A549 (cell line): ENCODE results near the gene SHFL. TPM values are rescaled to one million over a fixed set of nuclear protein-coding genes. Genes with fewer than 3 reads are reported as not detected.

ENCODE experiments used
- ATAC-seq, 2 experiments: fragments of 200-7000 bp in 1 of 2; fragments of >200 bp in 1 of 2; cut with Nextera tagmentation in 1 of 2; cut with Tn5 transposase in 1 of 2; 3 replicates each; pipeline versions ENCODE4 v1.8.0 to v1.9.1; 2018 to 2020; ENCODE audit warnings: mild to moderate bottlenecking in 1 of 2, moderate library complexity in 1 of 2
- CTCF ChIA-PET: fragments of 300-600 bp; sonication (Branson Sonifier 250); formaldehyde crosslinking; extraction: SDS; loops from one replicate; lab custom pipeline; 2021; ENCODE audit warnings: antibody characterized with exemption, inconsistent platforms; lab: Yijun Ruan, JAX
- POLR2A ChIA-PET: fragments of 350-600 bp; formaldehyde crosslinking; extraction: SDS; loops from one replicate; lab custom pipeline; 2021; ENCODE audit warnings: antibody characterized with exemption, inconsistent platforms; lab: Yijun Ruan, JAX
- DNase-seq, 2 experiments: peaks; one replicate each; pipeline versions ENCODE4 v3.0.0 to v3.0.0-alpha.2; 2011 to 2016; ENCODE audit warnings: low read depth in 1 of 2, low spot score in 1 of 2
- FAIRE-seq: peaks from 2 replicates; lab custom pipeline; 2011; peaks lifted over from hg19 to GRCh38; lab: Jason Lieb, UNC
- H3K27ac ChIP-seq, 2 experiments: fragments of >200 bp; sonication (Bioruptor Twin); formaldehyde crosslinking; 3 replicates each; pipeline ENCODE4 v1.5.1; 2016 to 2017
- H3K4me1 ChIP-seq: fragments of >200 bp; sonication (Bioruptor Twin); formaldehyde crosslinking; 3 replicates; pipeline ENCODE4 v1.6.1; 2016
- H3K4me2 ChIP-seq: fragments of >200 bp; sonication (Bioruptor Twin); formaldehyde crosslinking; 3 replicates; pipeline ENCODE4 v1.6.1; 2016
- H3K4me3 ChIP-seq: fragments of >200 bp; sonication (Bioruptor Twin); formaldehyde crosslinking; 3 replicates; pipeline ENCODE4 v1.5.1; 2016
- H3K9me3 ChIP-seq: fragments of >200 bp; sonication (Bioruptor Twin); formaldehyde crosslinking; 3 replicates; pipeline ENCODE4 v1.6.1; 2016
- CEBPB ChIP-seq, 2 experiments: fragments of >200 bp in 1 of 2; sonication (Bioruptor Twin) in 1 of 2; formaldehyde crosslinking in 1 of 2; IDR thresholded peaks; 2 replicates each; pipeline ENCODE4 v1.6.1; 2012 to 2016
- EHF ChIP-seq: fragments of 250-450 bp; sonication (Bioruptor Pico); IDR thresholded peaks from 2 replicates; pipeline ENCODE4 v1.5.0; 2020; ENCODE audit warnings: mild to moderate bottlenecking
- EP300 ChIP-seq, 2 experiments: fragments of >200 bp; sonication (Bioruptor Twin); formaldehyde crosslinking; IDR thresholded peaks; 2 replicates in 1 of 2; 3 replicates in 1 of 2; pipeline ENCODE4 v1.6.1; 2016 to 2017
- ESRRA ChIP-seq: fragments of 150-350 bp; IDR thresholded peaks from 2 replicates; pipeline ENCODE4 v1.6.1; 2014; ENCODE audit warnings: mild to moderate bottlenecking, low read length, borderline replicate concordance
- HDAC2 ChIP-seq: fragments of 200-600 bp; sonication (generic); IDR thresholded peaks from 2 replicates; pipeline ENCODE4 v1.6.1; 2016
- HOXA7 ChIP-seq: fragments of 250-450 bp; sonication (Bioruptor Pico); IDR thresholded peaks from 2 replicates; pipeline ENCODE4 v1.5.0; 2020; ENCODE audit warnings: mild to moderate bottlenecking, moderate library complexity
- HOXB5 ChIP-seq: fragments of 250-450 bp; sonication (Bioruptor Pico); IDR thresholded peaks from 2 replicates; pipeline ENCODE4 v1.5.0; 2020; ENCODE audit warnings: mild to moderate bottlenecking, moderate library complexity
- JUNB ChIP-seq: fragments of >200 bp; sonication (Bioruptor Twin); formaldehyde crosslinking; IDR thresholded peaks from 2 replicates; pipeline ENCODE4 v1.6.1; 2016
- NPAS2 ChIP-seq: fragments of 250-450 bp; sonication (Bioruptor Pico); IDR thresholded peaks from 2 replicates; pipeline ENCODE4 v1.8.0; 2022; ENCODE audit warnings: mild to moderate bottlenecking, moderate library complexity, borderline replicate concordance
- NR3C1 ChIP-seq: fragments of >200 bp; sonication (Bioruptor Twin); formaldehyde crosslinking; IDR thresholded peaks from 3 replicates; pipeline ENCODE4 v1.6.1; 2017
- RCOR1 ChIP-seq: fragments of 150-350 bp; IDR thresholded peaks from 2 replicates; pipeline ENCODE4 v1.6.1; 2014; ENCODE audit warnings: antibody characterized with exemption, low read length, low read depth
- TP53 ChIP-seq: fragments of 250-450 bp; sonication (Bioruptor Pico); IDR thresholded peaks from 2 replicates; pipeline ENCODE4 v1.5.0; 2021; ENCODE audit warnings: mild to moderate bottlenecking, moderate library complexity
- ZFP36 ChIP-seq: fragments of 450-650 bp; IDR thresholded peaks from 2 replicates; pipeline ENCODE4 v1.6.1; 2014; ENCODE audit warnings: borderline replicate concordance; ENCODE audit not compliant: partially characterized antibody
- WGBS: methylation state at CpG from one replicate; pipeline ENCODE4 v1.1.6; 2017; ENCODE audit errors: missing lambda C conversion rate; 5-methylcytosine and 5-hydroxymethylcytosine counted together
- polyA plus RNA-seq, 4 experiments: library from polyadenylated mRNA; depleted of rRNA in 3 of 4; stranded (reverse); fragments of >200 nt; fragmentation: RNase III in 1 of 4; extraction: RNeasy Plus Mini Kit Qiagen cat#74134 plus additional on column Dnase treatment in 1 of 4; gene quantifications; 2 replicates in 3 of 4; 3 replicates in 1 of 4; pipeline ENCODE4 v1.2.3, GENCODE V29; 2011 to 2017
- TF ChIP-seq, protein P1 (sequence below): fragments of 450-650 bp; IDR thresholded peaks from 2 replicates; pipeline ENCODE4 v1.6.1; 2014; ENCODE audit warnings: antibody characterized with exemption

The SHFL gene
- polyA plus RNA-seq, 2 of the 4 experiments (the other 2 are of a cell fraction): 10.1 to 12.5 TPM

DNA sequence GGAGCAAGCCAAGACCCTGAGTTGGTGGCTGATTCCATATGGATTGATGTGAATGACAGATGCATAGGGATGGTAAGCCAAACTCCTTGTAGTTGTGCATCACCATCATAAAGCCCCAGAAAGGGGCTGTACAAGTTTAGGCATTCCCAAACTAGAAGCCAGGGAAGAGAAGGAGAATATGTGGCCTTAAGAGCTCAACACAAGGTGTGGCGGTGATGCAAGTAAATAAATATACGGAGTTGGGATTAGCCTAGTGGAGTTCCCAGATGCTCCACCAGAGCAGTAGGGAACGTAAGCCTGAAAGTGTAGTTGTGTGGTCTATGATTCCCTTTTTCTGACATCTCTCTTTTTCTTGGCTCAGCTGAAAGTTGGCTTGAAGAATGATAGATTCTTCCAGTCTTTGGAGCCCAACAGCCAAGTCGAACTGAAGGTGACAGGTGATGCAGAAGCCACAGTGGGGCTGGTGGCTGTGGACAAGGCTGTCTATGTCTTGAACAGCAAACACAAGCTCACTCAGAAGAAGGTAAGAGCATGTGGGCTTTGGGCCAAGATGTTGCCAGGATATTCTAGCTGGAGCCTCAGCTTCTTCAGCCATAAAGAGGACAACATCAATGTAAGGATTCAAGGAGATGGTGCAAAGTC, 42.7 kb upstream of the SHFL start (continued):
- TF ChIP-seq EP300 (IDR thresholded peaks at IDR 0.05) (no peak), RCOR1 (no peak), HDAC2 (no peak), NR3C1 (no peak)
- TF ChIP-seq, all 56 proteins: peak for 0

DNA sequence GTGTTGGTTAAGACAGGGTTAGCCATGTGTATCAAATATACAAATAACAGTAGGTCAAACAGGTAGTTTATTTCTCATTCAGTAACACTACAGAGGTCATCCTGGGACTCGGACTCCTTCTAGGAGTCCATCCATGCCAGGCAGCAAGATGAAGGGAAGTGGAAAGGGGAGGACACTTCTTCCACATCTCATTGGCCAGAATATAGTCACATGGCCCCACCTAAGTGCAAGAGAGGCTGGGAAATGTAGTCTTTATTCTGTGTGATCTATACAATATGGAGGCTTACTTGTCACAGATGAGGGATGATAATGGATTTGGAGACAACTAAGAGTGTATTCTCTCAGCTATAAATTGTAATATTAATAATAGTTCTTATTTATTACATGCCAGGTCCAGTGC, 41.7 kb upstream of the SHFL start:
- DNase-seq (peak; percentile 40 to 47), FAIRE-seq (no peak), ATAC-seq (peak; percentile 77 to 88; a peak in 5 of 6 replicates)
- 6% methylated on average over 1 of the region's 1 CpG for WGBS
- ChIA-PET POLR2A (no interaction called here), CTCF (interaction anchor here (1.4 to 3.7 kb wide), 3 partner anchors 17 to 44 kb away, joined by 4 to 14 read pairs (median 6); no protein-coding TSS in a partner anchor)
- H3K9me3 ChIP-seq: 0 out of 3 replicates have a peak, but pooled peaks cover 3% of the 10 kb centered on the region
- H3K4me3 ChIP-seq: no peak overlapping the region
- TF ChIP-seq TP53 (CRISPR knock-in tag) (no peak), NPAS2 (no peak), HOXB5 (CRISPR knock-in tag) (no peak), EHF (CRISPR knock-in tag) (no peak)
- TF ChIP-seq, protein P1, sequence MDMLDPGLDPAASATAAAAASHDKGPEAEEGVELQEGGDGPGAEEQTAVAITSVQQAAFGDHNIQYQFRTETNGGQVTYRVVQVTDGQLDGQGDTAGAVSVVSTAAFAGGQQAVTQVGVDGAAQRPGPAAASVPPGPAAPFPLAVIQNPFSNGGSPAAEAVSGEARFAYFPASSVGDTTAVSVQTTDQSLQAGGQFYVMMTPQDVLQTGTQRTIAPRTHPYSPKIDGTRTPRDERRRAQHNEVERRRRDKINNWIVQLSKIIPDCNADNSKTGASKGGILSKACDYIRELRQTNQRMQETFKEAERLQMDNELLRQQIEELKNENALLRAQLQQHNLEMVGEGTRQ: peak; percentile 75
- H3K27ac ChIP-seq: no peak overlapping the region
- H3K4me1 ChIP-seq: no peaks in the 10 kb centered on the region
- no peak overlapping the region for H3K4me2 ChIP-seq

DNA sequence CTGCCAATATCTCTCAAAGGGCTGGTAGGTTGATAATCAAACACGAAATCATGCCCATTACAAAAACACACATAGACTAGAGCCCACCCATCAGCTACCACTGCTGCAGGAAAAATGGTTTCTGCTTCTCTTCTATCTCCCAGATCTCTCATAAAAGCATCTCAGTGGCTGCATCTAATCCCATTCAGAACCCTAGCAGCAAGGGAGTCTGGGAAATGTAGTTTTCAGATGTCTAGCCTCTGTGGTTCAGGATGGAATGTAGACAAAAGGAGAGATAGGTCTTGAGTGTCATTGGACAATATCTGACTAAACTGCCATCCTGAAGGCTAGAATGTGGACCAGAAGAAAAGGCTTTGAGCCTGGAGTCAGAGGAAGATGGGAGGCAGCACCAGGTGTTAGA, 40.7 kb upstream of the SHFL start:
- WGBS: 0% methylated on average over 1 of the region's 1 CpG
- no peak overlapping the region for H3K27ac ChIP-seq

GRCh38 chr19:10049626-10050025, 36.5 kb upstream of the SHFL start:
- CTCF ChIA-PET: interaction anchor here (0.7 kb wide), 1 partner anchor 26 kb away, joined by 4 read pairs; no protein-coding TSS in a partner anchor
- 0% methylated on average over 2 of the region's 2 CpGs for WGBS
- ATAC-seq (no peak), DNase-seq (no peak), FAIRE-seq (no peak)
- Histone ChIP-seq H3K4me1 (no peaks in the 10 kb centered on the region), H3K9me3 (0 out of 3 replicates have a peak, but pooled peaks cover 3% of the 10 kb centered on the region), H3K4me3 (no peak overlapping the region), H3K27ac (no peak overlapping the region), H3K4me2 (no peak overlapping the region)
- peak; percentile 49 for TF ChIP-seq ZFP36
- TF ChIP-seq JUNB: no peak
- POLR2A ChIA-PET: no interaction called here

More for the DNA sequence above, 40.7 kb upstream of the SHFL start:
- no peaks in the 10 kb centered on the region for H3K4me1 ChIP-seq
- H3K4me3 ChIP-seq: no peak overlapping the region
- ATAC-seq: no peak
- POLR2A ChIA-PET: no interaction called here
- CTCF ChIA-PET: interaction anchor here (0.9 kb wide), 1 partner anchor 18 kb away, joined by 3 read pairs; no protein-coding TSS in a partner anchor
- H3K4me2 ChIP-seq: no peak overlapping the region
- no peak for DNase-seq
- no peak for TF ChIP-seq CEBPB (IDR thresholded peaks at IDR 0.05)
- TF ChIP-seq ESRRA: no peak
- no peak for FAIRE-seq
- H3K9me3 ChIP-seq: 0 out of 3 replicates have a peak, but pooled peaks cover 3% of the 10 kb centered on the region

DNA sequence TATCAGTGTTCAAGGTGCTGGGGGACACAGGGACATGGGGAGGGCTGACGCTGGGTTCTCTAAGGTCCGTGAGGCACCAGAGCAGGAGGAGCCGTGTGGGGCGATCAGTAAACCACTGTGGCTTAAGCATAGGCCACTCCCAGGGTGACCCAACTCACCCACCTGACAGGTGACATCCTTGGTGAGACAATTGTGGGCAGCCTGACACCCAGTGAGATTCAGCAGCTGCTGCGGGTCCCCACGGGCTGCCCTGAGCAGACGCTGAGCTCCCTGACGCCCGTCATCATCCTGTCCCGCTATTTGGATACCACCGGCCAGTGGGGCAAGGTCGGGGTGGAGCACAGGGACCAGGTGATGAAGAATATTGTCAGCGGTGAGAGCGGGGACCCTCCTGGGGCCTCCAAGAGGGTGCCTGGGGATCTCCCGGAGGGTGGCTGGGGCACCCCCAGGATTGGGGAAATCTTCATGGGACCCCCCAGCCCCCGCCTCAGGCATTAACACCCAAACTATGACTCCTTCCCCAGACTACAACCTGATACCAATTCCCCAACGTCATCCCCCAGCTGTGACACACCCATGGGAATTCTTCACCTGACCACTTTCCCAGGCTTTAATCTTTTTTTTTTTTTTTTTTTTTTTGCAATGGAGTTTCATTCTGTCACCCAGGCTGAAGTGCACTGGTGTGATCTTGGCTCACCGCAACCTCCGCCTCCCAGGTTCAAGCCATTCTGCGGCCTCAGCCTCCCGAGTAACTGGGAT, 33.3 kb upstream of the SHFL start:
- 0 out of 6 replicates have a peak, but pooled peaks have one; percentile 24 to 29 for ATAC-seq
- 54% methylated on average over 15 of the region's 21 CpGs for WGBS
- POLR2A ChIA-PET: no interaction called here
- no peaks in the 10 kb centered on the region for H3K9me3 ChIP-seq
- TF ChIP-seq HOXA7 (CRISPR knock-in tag) (no peak), CEBPB (IDR thresholded peaks at IDR 0.05) (no peak), JUNB (no peak)
- TF ChIP-seq, all 56 proteins: peak for 0
- Histone ChIP-seq H3K4me3 (no peak overlapping the region), H3K27ac (no peak overlapping the region), H3K4me1 (no peaks in the 10 kb centered on the region), H3K4me2 (no peak overlapping the region)
- DNase-seq (no peak), FAIRE-seq (no peak)
- CTCF ChIA-PET: interaction anchor here (0.7 to 1.0 kb wide), 3 partner anchors 25 to 122 kb away, joined by 3 to 6 read pairs (median 4); no protein-coding TSS in a partner anchor
